NCI-H2107 treated with DMSO at 0.1 percent for 48 hours (cell line): ENCODE data around the gene HACL1.

Source experiments
- DNase-seq: peaks from one replicate; lab custom pipeline; 2025; ENCODE audit not compliant: unreplicated experiment; lab: John Stamatoyannopoulos, UW

HACL1 gene

DNA sequence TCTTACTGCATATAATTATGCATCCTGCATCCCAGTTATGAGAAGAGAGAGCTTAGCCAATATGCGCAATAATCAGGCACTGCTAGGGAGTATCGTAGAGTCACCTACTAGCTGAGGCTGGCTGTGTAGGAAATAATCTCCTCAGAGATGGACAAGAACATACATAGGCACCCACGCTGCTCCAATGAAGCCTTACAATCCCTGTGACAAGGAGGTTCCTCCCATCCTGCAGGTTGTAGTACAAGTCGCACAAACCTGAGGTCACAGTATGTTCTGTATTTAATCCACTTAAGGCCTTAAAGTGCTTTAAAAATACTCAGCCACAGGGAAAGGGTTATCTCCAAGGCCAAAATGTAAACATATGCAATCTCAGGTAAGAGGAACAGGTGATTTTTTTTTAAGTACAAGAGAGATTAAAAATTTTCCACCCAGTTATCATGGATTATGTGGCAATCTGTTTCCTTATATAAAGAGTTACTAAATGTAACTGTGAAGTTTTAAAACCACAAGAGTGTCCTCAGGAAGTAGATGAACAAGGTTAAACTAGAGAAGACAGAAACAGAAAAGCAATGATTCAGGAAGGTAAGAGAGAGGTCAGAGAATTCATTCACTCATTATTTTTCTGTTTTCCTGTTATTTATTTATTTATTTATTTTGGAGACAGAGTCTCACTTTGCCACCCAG, 72.4 kb downstream of the HACL1 start:
- no peak for DNase-seq

DNA sequence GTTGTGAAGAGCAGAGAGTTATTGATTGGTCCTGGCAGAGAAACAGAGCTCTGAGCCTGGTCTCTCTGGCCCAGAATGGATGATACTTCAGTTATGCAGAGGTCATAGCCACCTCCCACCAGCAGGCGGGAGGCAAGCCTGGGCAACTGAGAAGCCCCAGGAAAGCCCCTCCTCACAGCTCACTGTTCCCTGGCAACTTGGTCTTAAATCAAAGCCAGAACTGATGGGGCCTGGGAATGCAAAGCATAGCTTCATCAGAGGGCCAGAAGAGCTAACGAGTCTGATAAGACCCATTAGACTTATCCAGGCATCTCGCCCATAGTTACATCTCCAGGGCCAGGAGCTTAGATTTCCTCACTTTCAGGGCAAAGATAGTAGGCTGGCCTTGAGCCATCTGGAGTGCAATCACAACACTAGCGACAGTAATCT, 74.3 kb downstream of the HACL1 start:
- no peak for DNase-seq

DNA sequence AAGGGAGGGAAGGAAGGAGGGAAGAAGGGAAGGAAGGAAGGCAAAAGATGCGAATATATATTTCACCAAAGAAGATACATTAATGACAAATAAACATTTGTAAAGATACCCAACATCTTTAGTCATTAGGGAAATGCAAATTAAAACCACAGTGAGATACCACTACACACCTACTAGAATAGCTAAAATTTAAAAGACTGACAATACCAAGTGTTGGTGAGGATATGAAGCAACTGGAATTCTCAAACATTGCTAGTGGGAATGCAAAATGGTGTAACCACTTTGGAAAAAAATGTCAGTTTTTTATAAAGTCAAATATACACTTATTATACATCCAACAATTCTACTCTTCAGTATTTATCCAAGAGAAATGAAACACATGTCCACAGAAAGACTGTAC, 75.6 kb downstream of the HACL1 start:
- no peak for DNase-seq

DNA sequence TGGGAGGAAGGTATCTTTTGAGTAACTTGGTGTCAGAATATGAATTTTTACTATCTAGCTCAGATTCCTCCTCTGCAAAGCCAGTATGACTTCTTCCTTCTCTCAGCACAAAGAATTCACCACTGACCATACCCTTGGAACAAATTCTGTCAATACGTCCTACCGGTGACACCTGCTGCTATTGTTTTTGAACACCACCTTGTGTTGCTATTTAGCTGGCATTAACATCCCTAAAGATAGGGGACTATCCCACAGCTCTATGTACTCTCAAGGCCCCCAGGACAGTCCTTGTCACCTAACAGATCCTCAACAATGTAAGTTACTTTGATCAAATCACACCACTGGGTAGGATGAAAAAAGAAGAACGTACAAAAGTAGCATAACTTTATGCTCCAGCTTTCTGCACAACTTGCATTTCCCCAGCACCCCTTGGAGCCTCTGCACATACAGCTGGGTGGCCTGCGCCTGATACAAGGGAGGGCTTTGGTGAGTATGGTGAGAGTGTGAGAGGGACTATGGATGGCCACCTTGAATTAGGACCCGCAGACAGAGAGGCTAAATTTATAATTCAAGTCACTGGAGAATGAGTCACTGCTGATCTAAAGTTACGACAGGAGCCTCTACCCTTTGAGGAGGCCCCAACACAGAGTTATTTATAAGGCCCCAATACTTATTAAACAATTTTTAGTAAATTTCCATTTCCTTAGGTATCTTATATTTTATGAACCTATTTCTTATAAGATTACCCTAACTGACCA, 77.5 kb downstream of the HACL1 start:
- DNase-seq = no peak

DNA sequence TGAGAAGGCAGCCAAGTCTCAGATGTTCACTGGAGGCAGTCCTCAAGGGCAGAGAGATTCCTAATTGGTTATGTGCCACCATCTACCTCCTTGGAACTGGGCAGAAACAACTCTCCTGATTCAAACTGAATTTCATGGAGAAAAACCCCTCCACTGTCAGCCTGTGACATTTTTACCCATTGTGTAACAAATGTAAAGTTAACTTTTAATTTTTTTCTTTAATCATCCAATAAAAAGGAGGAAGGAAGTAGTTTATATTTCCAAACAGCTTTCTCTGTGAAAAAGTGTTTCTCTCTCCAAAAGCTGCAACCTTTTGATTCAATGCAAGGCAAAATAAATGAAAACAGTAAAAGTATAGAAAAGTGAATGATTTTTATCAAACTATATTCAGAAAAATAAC, 79.4 kb downstream of the HACL1 start:
- DNase-seq = no peak

DNA sequence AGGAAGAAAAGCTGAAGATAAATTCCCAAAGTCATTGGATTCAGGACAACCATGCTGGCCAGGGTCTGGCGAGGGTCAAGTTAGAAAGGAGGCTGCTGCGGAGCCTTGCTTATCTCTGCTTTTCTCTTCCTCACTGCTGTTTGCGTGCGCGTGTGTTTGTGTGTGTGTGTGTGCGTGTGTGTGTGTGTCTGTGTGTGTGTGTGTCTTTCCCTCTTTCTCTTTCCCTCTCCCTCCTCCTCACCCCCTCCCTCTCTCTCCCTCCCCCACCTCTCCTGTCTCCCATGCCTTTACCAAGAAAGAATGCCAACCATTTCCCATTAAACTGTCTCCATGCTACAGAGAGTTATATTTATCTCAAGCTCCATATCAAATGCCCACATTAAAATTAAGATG, 79.8 kb downstream of the HACL1 start, which contains the start of gene COLQ:
Gene COLQ, minus strand, starts transcription at position 134 of the 393 bp plus-strand sequence. Its CDS starts 81 bp downstream, at position 53.
- DNase-seq = no peak

DNA sequence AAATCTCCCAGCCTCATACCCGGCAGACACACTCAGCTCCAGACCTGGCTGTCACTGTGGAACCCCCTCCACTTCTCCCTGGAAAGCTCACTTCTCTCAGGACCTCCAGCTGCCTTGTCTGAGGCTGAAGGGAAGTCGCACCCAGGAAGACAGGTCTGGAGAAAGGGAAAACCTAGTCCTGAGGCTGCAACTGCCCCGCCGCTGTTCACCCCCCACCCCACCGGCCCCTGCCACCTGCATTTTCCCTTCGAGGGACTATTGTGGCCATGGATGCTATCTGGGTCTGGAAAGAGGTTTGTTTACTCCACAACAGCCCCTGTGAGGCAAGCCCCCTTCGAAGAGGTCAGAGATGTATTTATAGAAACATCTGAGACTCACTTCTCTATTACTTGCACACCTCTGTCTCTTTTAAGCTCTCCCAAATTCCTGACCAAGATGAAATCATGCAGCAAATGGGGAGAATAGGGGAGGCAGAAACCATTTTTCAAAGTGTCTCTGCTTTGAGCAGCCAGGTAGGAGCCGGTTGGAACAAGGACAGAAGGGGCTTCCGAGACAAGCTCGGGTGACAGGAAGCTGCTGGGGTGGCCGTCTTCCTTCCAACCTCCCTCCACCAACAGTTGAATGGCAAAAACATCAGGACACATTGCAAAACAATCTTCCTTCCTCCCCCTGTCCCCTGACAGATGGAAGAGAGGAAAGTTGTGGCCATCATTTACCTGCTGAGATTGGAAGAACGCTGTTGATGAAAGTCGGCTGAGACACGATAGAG, 80.4 kb downstream of the HACL1 start:
- no peak for DNase-seq

DNA sequence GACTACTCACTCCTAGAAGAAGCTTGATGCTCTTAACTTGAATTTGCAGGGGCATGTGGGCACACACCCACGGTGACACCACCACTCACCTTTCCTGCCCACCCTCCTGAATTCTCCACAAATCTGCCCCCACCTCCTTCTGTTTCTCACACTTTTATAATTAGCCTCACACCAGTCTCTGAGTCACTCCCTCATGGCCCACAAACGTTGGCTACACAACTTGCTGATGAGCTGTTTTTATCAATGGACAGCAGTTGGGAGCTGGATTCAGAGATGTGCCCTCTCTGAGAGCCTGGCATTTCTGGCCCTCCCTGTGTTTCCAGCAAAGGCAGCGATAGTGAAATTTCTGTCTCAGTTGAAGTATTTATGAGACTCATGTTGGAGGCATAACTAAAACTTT, 81.2 kb downstream of the HACL1 start:
- no peak for DNase-seq

DNA sequence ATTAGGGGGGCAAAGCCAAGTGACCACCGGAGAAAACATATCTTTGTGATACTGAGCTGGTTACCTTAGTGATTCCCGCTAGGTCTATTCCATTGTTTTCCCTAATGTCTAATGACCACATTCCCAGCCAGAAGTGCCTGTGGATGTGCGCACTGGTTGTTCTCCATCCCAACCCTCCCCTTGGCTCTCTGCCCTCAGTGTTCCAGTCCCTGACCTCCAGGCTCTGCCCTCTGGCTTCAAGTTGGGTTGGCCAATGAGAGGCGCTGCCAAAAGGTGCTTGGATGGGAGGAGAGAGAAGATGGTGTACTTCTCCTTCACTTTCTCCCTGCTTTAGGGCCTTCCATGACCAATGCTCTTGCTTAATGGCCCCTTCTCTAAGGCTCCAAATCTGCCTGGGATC, 82.3 kb downstream of the HACL1 start:
- DNase-seq = no peak

DNA sequence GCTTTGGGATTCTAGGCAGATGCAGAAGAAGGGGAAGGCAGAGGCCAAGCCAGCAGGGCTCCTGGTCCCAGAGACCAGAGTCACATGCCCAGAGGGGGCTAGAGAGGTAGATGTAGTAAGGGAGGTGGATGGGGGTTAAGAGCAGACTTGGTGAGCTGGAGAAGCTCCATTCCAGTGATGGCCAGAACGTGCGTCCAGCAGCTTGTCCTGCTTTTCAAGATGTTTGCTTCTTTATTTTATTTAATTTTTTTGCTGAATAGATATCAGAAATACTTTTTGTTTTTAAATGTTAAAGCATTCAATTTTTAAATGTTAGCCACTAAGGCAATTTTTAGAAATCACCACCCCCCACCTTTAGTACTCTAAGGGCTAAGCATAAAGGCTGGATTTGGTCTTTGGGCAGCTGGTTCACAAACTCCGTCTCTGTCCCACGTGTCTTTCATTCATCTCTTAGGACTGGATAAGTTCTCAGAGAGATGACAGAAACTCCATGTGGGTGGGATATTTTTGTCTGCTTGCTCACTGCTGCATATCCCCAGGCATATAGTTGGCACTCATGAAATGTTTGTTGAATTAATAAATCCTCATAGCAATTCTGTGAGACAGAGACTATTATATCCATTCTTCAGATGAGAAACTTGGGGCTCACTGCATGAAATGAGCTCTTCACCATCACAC, 86.6 kb downstream of the HACL1 start:
- DNase-seq = no peak

DNA sequence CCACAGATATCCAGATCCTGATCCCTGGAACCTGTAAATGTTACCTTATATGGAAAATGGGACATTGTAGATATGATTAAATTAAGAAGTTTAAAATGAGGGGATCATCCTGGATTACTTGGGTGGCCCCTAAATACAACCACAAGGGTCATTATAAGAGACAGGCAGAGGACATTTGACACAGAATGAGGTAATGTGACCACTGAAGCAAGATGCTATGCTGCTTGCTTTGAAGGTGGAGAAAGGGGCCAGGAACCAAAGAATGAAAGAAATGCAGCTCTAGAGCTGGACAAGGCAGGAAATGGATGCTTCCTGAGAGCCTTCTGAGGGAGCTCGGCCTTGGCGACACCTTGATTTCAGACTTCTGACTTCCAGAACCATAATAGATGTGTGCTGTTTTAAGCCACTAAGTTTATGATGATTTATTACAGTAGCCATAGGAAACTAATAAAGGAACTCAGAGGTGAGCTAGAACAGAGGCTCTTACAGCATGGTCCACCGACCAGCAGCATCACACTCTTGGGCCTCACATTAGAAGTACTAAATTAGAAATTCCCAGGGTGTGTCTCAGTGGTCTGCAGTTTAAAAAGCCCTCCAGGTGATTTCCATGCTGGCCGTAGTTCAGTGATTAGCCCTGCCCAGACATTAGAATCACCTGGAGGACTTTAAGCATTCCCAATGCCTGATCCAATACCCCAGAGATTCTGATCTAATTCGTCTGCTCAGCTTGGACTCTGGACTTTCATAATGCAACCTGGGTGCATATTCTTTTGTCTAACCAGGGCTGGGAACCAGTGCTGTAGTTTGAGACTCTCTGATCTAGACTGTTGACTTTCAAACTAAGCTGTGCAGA, 87.3 kb downstream of the HACL1 start:
- DNase-seq = no peak

DNA sequence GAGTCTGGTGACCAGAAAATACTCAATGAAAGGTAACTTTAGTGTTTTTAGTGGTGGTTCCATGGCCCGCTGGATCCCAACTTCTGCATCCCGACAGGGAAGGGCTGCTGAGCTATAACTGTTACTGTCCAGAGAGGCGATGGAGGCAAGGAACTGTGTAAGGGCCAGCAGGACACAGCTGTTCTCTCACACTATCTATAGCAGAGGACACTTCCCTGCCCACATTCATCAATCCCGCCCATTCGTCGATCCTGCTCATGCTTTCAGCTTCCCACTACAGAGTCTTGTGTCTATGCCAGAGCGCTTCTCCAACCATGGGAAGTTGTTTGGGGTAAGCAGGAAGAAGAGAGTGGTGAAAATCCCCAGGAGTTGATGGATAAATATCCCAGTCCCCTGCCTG, 88.3 kb downstream of the HACL1 start:
- no peak for DNase-seq

DNA sequence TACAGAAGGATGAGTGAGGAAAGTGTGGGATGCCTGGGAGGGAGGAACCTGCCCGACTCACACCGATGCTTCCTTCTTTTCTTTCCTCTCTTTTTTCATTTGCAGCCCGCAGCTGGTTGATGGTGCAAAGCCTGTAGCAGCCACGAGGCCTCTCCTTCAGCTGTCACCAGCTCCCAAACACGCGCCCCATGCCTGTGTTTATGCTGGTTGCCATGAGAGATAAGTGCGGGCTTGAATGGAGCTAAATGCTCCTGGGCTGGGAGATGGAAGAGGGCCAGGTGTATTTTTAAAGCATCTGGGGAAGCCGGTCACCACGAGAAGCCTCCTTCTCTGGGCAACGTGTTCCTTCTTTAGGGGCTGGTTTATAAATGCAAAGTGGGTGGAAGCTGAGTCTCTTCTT, 89.2 kb downstream of the HACL1 start:
- peak; percentile 91 for DNase-seq

DNA sequence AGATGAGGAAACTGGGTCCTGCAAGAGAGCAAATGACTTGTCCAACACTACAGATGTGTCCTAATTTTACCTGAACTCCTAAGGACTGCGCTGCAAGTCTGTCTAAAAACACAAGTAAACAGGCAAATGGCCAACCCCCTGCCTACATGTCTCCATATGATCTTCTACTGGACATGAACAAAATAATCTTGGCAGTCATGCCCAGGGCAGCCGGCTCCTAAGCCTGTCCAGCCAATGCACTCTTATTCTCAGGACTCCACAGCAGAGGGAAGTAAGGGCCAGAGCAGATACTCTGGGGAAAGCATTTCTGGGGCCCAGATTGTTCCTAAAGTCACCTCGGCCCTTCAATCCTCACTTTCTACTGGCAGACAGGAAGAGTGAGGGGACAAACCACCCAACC, 90.2 kb downstream of the HACL1 start:
- DNase-seq = no peak
